Mucosa of stomach (tissue), 1 donor: ENCODE data around the gene ST6GAL2.

Experiments
- H3K27me3 ChIP-seq: one replicate; pipeline ENCODE4 v1.7.0; 2013; ENCODE audit warnings: mild to moderate bottlenecking, low read length; ENCODE audit not compliant: control insufficient read depth, insufficient read depth
- H3K36me3 ChIP-seq: one replicate; pipeline ENCODE4 v1.7.0; 2013; ENCODE audit warnings: low read length; ENCODE audit not compliant: control insufficient read depth, insufficient read depth
- H3K4me1 ChIP-seq: one replicate; pipeline ENCODE4 v1.7.0; 2013; ENCODE audit warnings: mild to moderate bottlenecking, low read length; ENCODE audit not compliant: control insufficient read depth, insufficient read depth
- H3K4me3 ChIP-seq: one replicate; pipeline ENCODE4 v1.7.0; 2013; ENCODE audit warnings: low read length
- H3K9ac ChIP-seq: one replicate; pipeline ENCODE4 v1.7.0; 2013; ENCODE audit warnings: mild to moderate bottlenecking, low read length, moderate library complexity
- H3K9me3 ChIP-seq: one replicate; pipeline ENCODE4 v1.7.0; 2013; ENCODE audit warnings: mild to moderate bottlenecking, low read length, moderate library complexity; ENCODE audit not compliant: control insufficient read depth
- donor health status: Pancreatic carcinoma.

ST6GAL2 gene

DNA sequence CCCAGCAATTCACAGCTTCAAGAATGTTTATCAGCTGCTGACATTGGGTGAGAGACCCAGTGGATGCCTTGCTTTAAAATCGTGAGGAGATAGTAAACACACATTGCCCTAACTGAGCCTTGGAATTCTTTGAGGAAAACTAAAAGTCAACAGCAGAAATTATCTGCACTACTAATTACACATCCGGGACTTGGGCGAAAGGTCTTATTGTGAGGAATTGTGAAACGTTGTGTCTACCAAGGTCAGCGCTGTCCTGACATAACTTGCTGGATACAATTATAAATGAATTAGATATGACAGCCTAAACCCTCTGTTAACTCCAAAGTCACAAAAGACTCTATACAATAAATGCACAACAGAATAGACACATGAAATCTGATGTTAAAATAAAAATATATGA lies 121.4 kb downstream of the ST6GAL2 start:
- H3K36me3 ChIP-seq, result no peaks in the 10 kb centered on the region
- no peak overlapping the region for H3K9ac ChIP-seq
- no peaks in the 10 kb centered on the region for H3K9me3 ChIP-seq
- no peaks in the 10 kb centered on the region for H3K27me3 ChIP-seq
- H3K4me3 ChIP-seq, result no peak overlapping the region
- no peaks in the 10 kb centered on the region for H3K4me1 ChIP-seq

GRCh38 chr2:106759966-106760365 lies 126.0 kb downstream of the ST6GAL2 start:
- H3K9ac ChIP-seq, result no peak overlapping the region
- H3K4me3 ChIP-seq, result no peak overlapping the region
- H3K27me3 ChIP-seq, result no peaks in the 10 kb centered on the region
- H3K4me1 ChIP-seq, result no peaks in the 10 kb centered on the region
- no peaks in the 10 kb centered on the region for H3K9me3 ChIP-seq
- H3K36me3 ChIP-seq, result no peaks in the 10 kb centered on the region

DNA sequence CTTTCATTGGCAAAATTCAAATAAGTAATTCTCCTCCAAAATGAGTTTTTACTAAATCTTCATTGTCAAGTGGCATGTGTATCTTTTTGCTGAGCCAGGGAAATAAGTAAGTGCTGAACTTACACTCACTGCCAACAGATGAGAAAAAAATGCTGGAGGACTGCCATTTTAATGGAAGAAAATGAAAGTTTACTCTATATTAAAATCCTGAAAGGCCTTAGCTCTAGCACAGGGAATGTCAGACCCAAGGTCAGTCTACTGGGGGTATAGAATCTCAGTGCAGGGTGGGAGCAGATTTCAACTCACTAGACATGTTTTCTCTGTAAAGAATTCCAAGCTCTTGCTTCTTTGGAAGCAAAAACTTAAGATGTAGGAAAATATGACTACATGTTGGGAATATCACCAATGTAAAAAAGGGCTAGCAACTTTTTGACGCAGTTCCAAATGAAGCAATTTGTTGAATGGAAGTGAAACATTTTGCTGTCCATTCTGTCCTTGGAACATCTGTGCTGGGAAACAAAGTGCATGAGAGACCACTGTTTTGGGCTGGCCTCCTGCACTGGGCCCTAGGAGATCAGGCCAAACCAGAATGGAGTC lies 127.0 kb downstream of the ST6GAL2 start:
- Histone ChIP-seq H3K4me3 (no peak overlapping the region), H3K9ac (no peak overlapping the region), H3K9me3 (no peaks in the 10 kb centered on the region), H3K27me3 (no peaks in the 10 kb centered on the region), H3K4me1 (no peaks in the 10 kb centered on the region), H3K36me3 (no peaks in the 10 kb centered on the region)
